ENCODE data around the gene HIF1A.
"Not testable (repeated sequence)": the region's sequence is repeated elsewhere in the genome, so short reads cannot be mapped to it uniquely, and the experiment has no call there.

Gene HIF1A

GRCh38 chr14:61750708-61751474, 55.6 kb downstream of the HIF1A start:
- no peak for TF ChIP-seq CTCF (IDR thresholded peaks at IDR 0.05; ENCODE audit: low read depth, low read length, missing control alignments)
- peak overlapping the region; percentile 20 for H3K4me3 ChIP-seq (ENCODE audit: low read depth, low read length)
- in situ Hi-C loops (cut with HindIII; ENCODE audit: low sequenced_read_pairs): no loop called here
- DNase-seq (ENCODE audit: low read depth): peak; percentile 24

- in situ Hi-C loops (cut with HindIII; ENCODE audit: low sequenced_read_pairs): no loop called here
- peak overlapping the region; percentile 20 for H3K4me3 ChIP-seq (ENCODE audit: low read depth, low read length)
- TF ChIP-seq CTCF (IDR thresholded peaks at IDR 0.05; ENCODE audit: low read depth, low read length, missing control alignments): no peak
- no peak for DNase-seq (ENCODE audit: low read depth)
These were observed 56.2 kb downstream of the HIF1A start for GRCh38 chr14:61751475-61751989.

- DNase-seq (ENCODE audit: low read depth): no peak
- in situ Hi-C loops (cut with HindIII; ENCODE audit: low sequenced_read_pairs): no loop called here
- no peak overlapping the region for H3K4me3 ChIP-seq (ENCODE audit: low read depth, low read length)
- TF ChIP-seq CTCF (IDR thresholded peaks at IDR 0.05; ENCODE audit: low read depth, low read length, missing control alignments): no peak
These were observed 57.3 kb downstream of the HIF1A start for GRCh38 chr14:61752626-61753025.

- TF ChIP-seq CTCF (IDR thresholded peaks at IDR 0.05; ENCODE audit: low read depth, low read length, missing control alignments): peak; percentile 7
- in situ Hi-C loops (cut with HindIII; ENCODE audit: low sequenced_read_pairs): no loop called here
- no peak for DNase-seq (ENCODE audit: low read depth)
- H3K4me3 ChIP-seq (ENCODE audit: low read depth, low read length): no peak overlapping the region
These were observed 58.3 kb downstream of the HIF1A start for GRCh38 chr14:61753631-61754030.

- DNase-seq (ENCODE audit: low read depth): no peak
- no peak for TF ChIP-seq CTCF (IDR thresholded peaks at IDR 0.05; ENCODE audit: low read depth, low read length, missing control alignments)
- no peak overlapping the region for H3K4me3 ChIP-seq (ENCODE audit: low read depth, low read length)
- in situ Hi-C loops (cut with HindIII; ENCODE audit: low sequenced_read_pairs): no loop called here
These were observed 59.5 kb downstream of the HIF1A start for GRCh38 chr14:61754627-61755381.

- in situ Hi-C loops (cut with HindIII; ENCODE audit: low sequenced_read_pairs); DNase-seq (ENCODE audit: low read depth): not testable (repeated sequence)
These were observed 60.0 kb downstream of the HIF1A start for GRCh38 chr14:61755382-61755742.

GRCh38 chr14:61756135-61756534, 60.8 kb downstream of the HIF1A start:
- no peak for DNase-seq (ENCODE audit: low read depth)
- H3K4me3 ChIP-seq (ENCODE audit: low read depth, low read length): no peak overlapping the region
- in situ Hi-C loops (cut with HindIII; ENCODE audit: low sequenced_read_pairs): no loop called here
- TF ChIP-seq CTCF (IDR thresholded peaks at IDR 0.05; ENCODE audit: low read depth, low read length, missing control alignments): no peak

More at GRCh38 chr14:61755382-61755742, 60.0 kb downstream of the HIF1A start:
- not testable (repeated sequence) for H3K4me3 ChIP-seq (ENCODE audit: low read depth, low read length)
